GM23338 (cell line): ENCODE results near the gene UNC13C. TPM values are rescaled to one million over a fixed set of nuclear protein-coding genes. Genes with fewer than 3 reads are reported as not detected.
"Not testable (repeated sequence)": the region's sequence is repeated elsewhere in the genome, so short reads cannot be mapped to it uniquely, and the experiment has no call there.

Experiments used
- ATAC-seq: fragments of 200-7000 bp; cut with Tn5 transposase; 3 replicates; pipeline ENCODE4 v1.9.1; 2020
- DNase-seq: peaks from one replicate; pipeline ENCODE4 v3.0.0-alpha.2; 2015; ENCODE audit warnings: low spot score
- H2AFZ ChIP-seq: fragments of 200-600 bp; sonication (generic); 2 replicates; pipeline ENCODE4 v1.8.0; 2016; ENCODE audit warnings: antibody characterized with exemption, mild to moderate bottlenecking, moderate library complexity
- H3F3A ChIP-seq: fragments of 200-600 bp; sonication (generic); replicated peaks from 2 replicates; pipeline ENCODE4 v1.8.0; 2017; ENCODE audit warnings: antibody characterized with exemption, mixed run types, low read depth
- H3K27ac ChIP-seq: fragments of 200-600 bp; sonication (generic); 2 replicates; pipeline ENCODE4 v1.6.1; 2016; ENCODE audit warnings: low read depth
- H3K27me3 ChIP-seq: fragments of 200-600 bp; sonication (generic); 2 replicates; pipeline ENCODE4 v1.8.0; 2016; ENCODE audit warnings: mild to moderate bottlenecking, mixed run types, moderate library complexity; ENCODE audit not compliant: insufficient read depth
- H3K36me3 ChIP-seq: fragments of 200-600 bp; sonication (generic); 2 replicates; pipeline ENCODE4 v1.8.0; 2016; ENCODE audit warnings: mild to moderate bottlenecking; ENCODE audit not compliant: insufficient read depth
- H3K4me1 ChIP-seq: fragments of 200-600 bp; sonication (generic); 2 replicates; pipeline ENCODE4 v1.8.0; 2016; ENCODE audit warnings: mild to moderate bottlenecking, moderate library complexity; ENCODE audit not compliant: insufficient read depth
- H3K4me2 ChIP-seq: fragments of 200-600 bp; sonication (generic); 2 replicates; pipeline ENCODE4 v1.7.1; 2017; ENCODE audit warnings: mixed run types
- H3K4me3 ChIP-seq: fragments of 200-600 bp; sonication (generic); 2 replicates; pipeline ENCODE4 v1.6.1; 2016; ENCODE audit warnings: mixed run types
- H3K79me2 ChIP-seq: fragments of 200-600 bp; sonication (generic); replicated peaks from 2 replicates; pipeline ENCODE4 v1.8.0; 2017; ENCODE audit warnings: mild to moderate bottlenecking; ENCODE audit not compliant: insufficient read depth
- H3K9me2 ChIP-seq: fragments of 200-600 bp; sonication (generic); 2 replicates; pipeline ENCODE4 v1.8.0; 2017; ENCODE audit not compliant: insufficient read depth
- H4K20me1 ChIP-seq: fragments of 200-600 bp; sonication (generic); replicated peaks from 2 replicates; pipeline ENCODE4 v1.8.0; 2017; ENCODE audit warnings: mild to moderate bottlenecking; ENCODE audit not compliant: insufficient read depth
- H3K27ac Mint-ChIP-seq: 2 replicates; pipeline ENCODE4 v1.8.0; 2020; ENCODE audit warnings: inconsistent platforms, mild to moderate bottlenecking, moderate library complexity, mixed read lengths
- H3K27me3 Mint-ChIP-seq: 3 replicates; pipeline ENCODE4 v1.8.0; 2022; ENCODE audit warnings: low read depth, mild to moderate bottlenecking, moderate library complexity, mixed read lengths, inconsistent platforms; ENCODE audit not compliant: insufficient read depth, poor library complexity
- H3K36me3 Mint-ChIP-seq: 3 replicates; pipeline ENCODE4 v1.8.0; 2021; ENCODE audit warnings: low read depth, mild to moderate bottlenecking, inconsistent platforms, moderate library complexity, mixed read lengths
- H3K4me1 Mint-ChIP-seq: 3 replicates; pipeline ENCODE4 v1.8.0; 2020; ENCODE audit warnings: mild to moderate bottlenecking, inconsistent platforms, mixed read lengths
- H3K4me3 Mint-ChIP-seq: 3 replicates; pipeline ENCODE4 v1.8.0; 2021; ENCODE audit warnings: moderate library complexity, mild to moderate bottlenecking, inconsistent platforms, mixed read lengths
- H3K9me3 Mint-ChIP-seq: 3 replicates; pipeline ENCODE4 v1.8.0; 2020; ENCODE audit warnings: moderate library complexity, mild to moderate bottlenecking, inconsistent platforms, mixed read lengths
- CREB1 ChIP-seq: fragments of 250-450 bp; sonication (Bioruptor Pico); IDR thresholded peaks from 2 replicates; pipeline ENCODE4 v1.5.0; 2020; ENCODE audit warnings: low read depth, mild to moderate bottlenecking, moderate library complexity
- CTCF ChIP-seq, 2 experiments: fragments of 200-600 bp in 1 of 2; sonication (generic) in 1 of 2; conservative IDR thresholded peaks; 2 replicates each; pipeline versions ENCODE4 v1.5.1 to v1.6.1; 2016 to 2017; ENCODE audit warnings: antibody characterized with exemption in 2 of 2, low read depth in 2 of 2, mild to moderate bottlenecking in 2 of 2, moderate library complexity in 1 of 2
- ETS1 ChIP-seq: IDR thresholded peaks from 2 replicates; pipeline ENCODE4 v1.6.1; 2016; ENCODE audit warnings: antibody characterized with exemption
- EZH2 ChIP-seq: fragments of 200-600 bp; sonication (generic); IDR thresholded peaks from one replicate; pipeline ENCODE4 v1.8.0; 2017; ENCODE audit warnings: antibody characterized with exemption, mild to moderate bottlenecking, low read depth; ENCODE audit not compliant: unreplicated experiment
- EZH2phosphoT487 ChIP-seq: fragments of 200-600 bp; sonication (generic); IDR thresholded peaks from one replicate; pipeline ENCODE4 v1.8.1; 2018; ENCODE audit warnings: antibody characterized with exemption; ENCODE audit not compliant: unreplicated experiment
- NANOG ChIP-seq: IDR thresholded peaks from 2 replicates; pipeline ENCODE4 v1.6.1; 2016; ENCODE audit warnings: antibody characterized with exemption, borderline replicate concordance
- POLR2AphosphoS5 ChIP-seq: IDR thresholded peaks from 2 replicates; pipeline ENCODE4 v1.6.1; 2016; ENCODE audit warnings: antibody characterized with exemption, low read depth
- REST ChIP-seq: IDR thresholded peaks from one replicate; pipeline ENCODE4 v1.6.1; 2018; ENCODE audit warnings: antibody characterized with exemption; ENCODE audit not compliant: unreplicated experiment
- STAT1 ChIP-seq: IDR thresholded peaks from one replicate; pipeline ENCODE4 v1.6.1; 2016; ENCODE audit warnings: antibody characterized with exemption; ENCODE audit not compliant: unreplicated experiment
- ZNF462 ChIP-seq: fragments of 250-450 bp; sonication (Bioruptor Pico); IDR thresholded peaks from 2 replicates; pipeline ENCODE4 v1.5.0; 2020; ENCODE audit warnings: mild to moderate bottlenecking, moderate library complexity
- polyA plus RNA-seq: library from polyadenylated mRNA; unstranded; fragments of >200 nt; fragmentation: Nextera tagmentation; extraction: Ambion mirVana; gene quantifications from 2 replicates; pipeline ENCODE4 v1.2.1, GENCODE V29; 2016
- total RNA-seq: library from RNA; depleted of rRNA; stranded (reverse); fragments of >200 nt; shearing (Covaris generic); gene quantifications from 2 replicates; pipeline ENCODE4 v1.2.3, GENCODE V29; 2014

The UNC13C gene
- total and polyA plus RNA-seq, 2 experiments from 2014 or later: 0.03 TPM; not detected in 1

- Mint-ChIP-seq H3K9me3 (peaks cover 64% of the 10 kb centered on the region), H3K36me3 (peaks cover 21% of the 10 kb centered on the region; the same call in 2 of the 3 replicates)
These were observed 40.6 kb upstream of the UNC13C start for GRCh38 chr15:53937632-53938031.

GRCh38 chr15:53950572-53950971 is 27.7 kb upstream of the UNC13C start:
- Histone ChIP-seq H3K4me3 (no peak overlapping the region), H3K27me3 (no peaks in the 10 kb centered on the region), H3K4me1 (no peaks in the 10 kb centered on the region), H3K36me3 (no peaks in the 10 kb centered on the region), H3K4me2 (no peak overlapping the region), H3K27ac (no peak overlapping the region), H3K9me2 (no peaks in the 10 kb centered on the region), H3K79me2 (no peaks in the 10 kb centered on the region), H4K20me1 (no peaks in the 10 kb centered on the region), H3F3A (no peaks in the 10 kb centered on the region), H2AFZ (no peak overlapping the region)
- ATAC-seq: no peak
- Mint-ChIP-seq H3K4me1 (peaks cover 8% of the 10 kb centered on the region), H3K9me3 (peaks cover 35% of the 10 kb centered on the region), H3K36me3 (no peaks in the 10 kb centered on the region), H3K27me3 (no peaks in the 10 kb centered on the region), H3K27ac (no peak overlapping the region), H3K4me3 (no peak overlapping the region)
- DNase-seq: no peak
- TF ChIP-seq CREB1 (CRISPR knock-in tag) (no peak), ETS1 (no peak), CTCF (conservative IDR thresholded peaks at IDR 0.05; ENCODE audit: low read depth in 2 of 2) (no peak), EZH2 (no peak), REST (no peak), STAT1 (no peak), EZH2phosphoT487 (no peak), ZNF462 (CRISPR knock-in tag) (no peak), POLR2AphosphoS5 (no peak), NANOG (no peak)

More at GRCh38 chr15:53937632-53938031, 40.6 kb upstream of the UNC13C start:
- H3K9me2 ChIP-seq, H3K4me3 ChIP-seq, H3K4me1 ChIP-seq, H3K27me3 ChIP-seq, H3K4me3 Mint-ChIP-seq, H3K36me3 ChIP-seq, H3K4me2 ChIP-seq, ATAC-seq, H3F3A ChIP-seq, DNase-seq, H3K79me2 ChIP-seq, H3K27ac ChIP-seq, H3K4me1 Mint-ChIP-seq, H3K27ac Mint-ChIP-seq, H2AFZ ChIP-seq, H4K20me1 ChIP-seq, H3K27me3 Mint-ChIP-seq: not testable (repeated sequence)
